CD4-positive, alpha-beta T cell (primary cell): ENCODE results near the gene EAF1. TPM values are rescaled to one million over a fixed set of nuclear protein-coding genes. Genes with fewer than 3 reads are reported as not detected.

Source experiments
- ATAC-seq: fragments of 200-7000 bp; cut with Tn5 transposase; one replicate; pipeline ENCODE4 v1.10.0; 2022; ENCODE audit warnings: mild to moderate bottlenecking; ENCODE audit not compliant: poor library complexity
- CTCF ChIA-PET: fragments of 350-600 bp; sonication (Branson Sonifier 250); formaldehyde crosslinking; loops from one replicate; lab custom pipeline; 2021; ENCODE audit warnings: antibody characterized with exemption, inconsistent platforms; lab: Charles Lee
- POLR2A ChIA-PET: fragments of 350-600 bp; sonication (Branson Sonifier 250); formaldehyde crosslinking; loops from one replicate; lab custom pipeline; 2021; ENCODE audit warnings: antibody characterized with exemption, inconsistent platforms; lab: Charles Lee
- DNase-seq, 14 experiments: peaks; one replicate each; pipeline ENCODE4 v3.0.0-alpha.2; 2013 to 2020; ENCODE audit warnings: mixed read lengths in 2 of 14
- H3K27ac ChIP-seq, 2 donors: one replicate each; pipeline versions ENCODE4 v1.5.1 to v1.7.0; 2013; ENCODE audit warnings: low read length in 2 of 2, low read depth in 1 of 2, mild to moderate bottlenecking in 1 of 2
- H3K27me3 ChIP-seq, 2 experiments: 1 replicate in 1 of 2; 2 replicates in 1 of 2; pipeline versions ENCODE4 v1.6.1 to v1.7.0; 2013; ENCODE audit warnings: low read length in 2 of 2, control low read depth in 1 of 2, mild to moderate bottlenecking in 1 of 2, moderate library complexity in 1 of 2; ENCODE audit not compliant: insufficient read depth in 2 of 2, control insufficient read depth in 1 of 2
- H3K36me3 ChIP-seq: one replicate; pipeline ENCODE4 v1.6.1; 2013; ENCODE audit warnings: low read length, control low read depth; ENCODE audit not compliant: insufficient read depth
- H3K4me1 ChIP-seq: one replicate; pipeline ENCODE4 v1.6.1; 2013; ENCODE audit warnings: low read length, control low read depth; ENCODE audit not compliant: insufficient read depth
- H3K4me3 ChIP-seq: one replicate; pipeline ENCODE4 v1.5.1; 2013; ENCODE audit warnings: mild to moderate bottlenecking, low read length, moderate library complexity
- H3K9me3 ChIP-seq, 2 experiments: 1 replicate in 1 of 2; 2 replicates in 1 of 2; pipeline versions ENCODE4 v1.6.1 to v1.7.0; 2013; ENCODE audit warnings: low read length in 2 of 2, mild to moderate bottlenecking in 2 of 2, control low read depth in 1 of 2, moderate library complexity in 1 of 2; ENCODE audit not compliant: control insufficient read depth in 1 of 2, insufficient read depth in 1 of 2
- H3K27ac Mint-ChIP-seq: one replicate; pipeline ENCODE4 v1.8.0; 2020; ENCODE audit warnings: mixed read lengths
- H3K27me3 Mint-ChIP-seq: one replicate; pipeline ENCODE4 v1.8.0; 2021; ENCODE audit warnings: mixed read lengths
- H3K36me3 Mint-ChIP-seq: one replicate; pipeline ENCODE4 v1.8.0; 2021; ENCODE audit warnings: low read depth, mixed read lengths
- H3K4me1 Mint-ChIP-seq: one replicate; pipeline ENCODE4 v1.8.0; 2021; ENCODE audit warnings: low read depth, mixed read lengths
- H3K4me3 Mint-ChIP-seq: one replicate; pipeline ENCODE4 v1.8.0; 2020; ENCODE audit warnings: mild to moderate bottlenecking, mixed read lengths
- H3K9me3 Mint-ChIP-seq: one replicate; pipeline ENCODE4 v1.8.0; 2020; ENCODE audit warnings: mixed read lengths
- CTCF ChIP-seq: fragments of 200-600 bp; IDR thresholded peaks from one replicate; pipeline ENCODE4 v1.8.0; 2022; ENCODE audit warnings: antibody characterized with exemption, mild to moderate bottlenecking
- intact Hi-C, 2 experiments: fragments of 100-400 bp; cut with DNase I in 1 of 2; cut with micrococcal nuclease in 1 of 2; formaldehyde crosslinking; loops; one replicate each; pipeline versions ENCODE4 v1.15.1 to v1.9.0; 2023 to 2025; cut with DNase I, micrococcal nuclease
- total RNA-seq, 174 experiments: library from RNA in 2 of 174; stranded (reverse) in 2 of 174; gene quantifications; one replicate each; pipeline ENCODE4 v1.2.3 and lab custom pipeline; 2021 to 2026

The EAF1 gene
- total RNA-seq, 2 experiments from 2014 or later = 31.7 to 34.9 TPM

GRCh38 chr3:15470849-15471248, 43.5 kb downstream of the EAF1 start:
- DNase-seq (no peak), ATAC-seq (no peak)
- no peak overlapping the region for H3K27ac ChIP-seq
- ChIA-PET POLR2A (no interaction called here), CTCF (no interaction called here)
- intact Hi-C loops = no loop called here
- Mint-ChIP-seq H3K9me3 (no peaks in the 10 kb centered on the region), H3K27me3 (no peaks in the 10 kb centered on the region), H3K36me3 (no peaks in the 10 kb centered on the region), H3K27ac (no peak overlapping the region), H3K4me3 (no peak overlapping the region), H3K4me1 (no peaks in the 10 kb centered on the region)
- H3K9me3 ChIP-seq = no peaks in the 10 kb centered on the region
- H3K4me3 ChIP-seq = no peak overlapping the region
- no peaks in the 10 kb centered on the region for H3K36me3 ChIP-seq
- H3K4me1 ChIP-seq = peaks cover 6% of the 10 kb centered on the region
- H3K27me3 ChIP-seq = no peaks in the 10 kb centered on the region
- no peak for TF ChIP-seq CTCF

- no peak overlapping the region for H3K27ac ChIP-seq
- Mint-ChIP-seq H3K4me3 (no peak overlapping the region), H3K4me1 (no peaks in the 10 kb centered on the region), H3K27me3 (no peaks in the 10 kb centered on the region), H3K36me3 (no peaks in the 10 kb centered on the region), H3K27ac (no peak overlapping the region), H3K9me3 (no peaks in the 10 kb centered on the region)
- DNase-seq (no peak), ATAC-seq (no peak)
- no peaks in the 10 kb centered on the region for H3K9me3 ChIP-seq
- ChIA-PET CTCF (no interaction called here), POLR2A (no interaction called here)
- TF ChIP-seq CTCF = no peak
- H3K36me3 ChIP-seq = no peaks in the 10 kb centered on the region
- peaks cover 6% of the 10 kb centered on the region for H3K4me1 ChIP-seq
- no peak overlapping the region for H3K4me3 ChIP-seq
- intact Hi-C loops = no loop called here
- H3K27me3 ChIP-seq = no peaks in the 10 kb centered on the region
Measured at GRCh38 chr3:15471861-15472260, 44.5 kb downstream of the EAF1 start.

GRCh38 chr3:15475161-15475560, 47.8 kb downstream of the EAF1 start:
- no peaks in the 10 kb centered on the region for H3K9me3 ChIP-seq
- ATAC-seq = no peak
- intact Hi-C loops = no loop called here
- H3K27ac ChIP-seq = no peak overlapping the region
- no peaks in the 10 kb centered on the region for H3K36me3 ChIP-seq
- DNase-seq = no peak
- TF ChIP-seq CTCF = no peak
- CTCF ChIA-PET = no interaction called here
- Mint-ChIP-seq H3K4me1 (no peaks in the 10 kb centered on the region), H3K27ac (no peak overlapping the region), H3K9me3 (no peaks in the 10 kb centered on the region), H3K27me3 (no peaks in the 10 kb centered on the region), H3K4me3 (no peak overlapping the region), H3K36me3 (no peaks in the 10 kb centered on the region)
- POLR2A ChIA-PET = no interaction called here
- H3K4me1 ChIP-seq = no peaks in the 10 kb centered on the region
- no peak overlapping the region for H3K4me3 ChIP-seq
- H3K27me3 ChIP-seq = no peaks in the 10 kb centered on the region
